WTC11 (cell line): ENCODE results near the gene AMER2.

Experiments used
- CBFB ChIP-seq: sonication (generic); formaldehyde crosslinking; IDR thresholded peaks from 2 replicates; pipeline ENCODE4 v1.8.1; 2022; ENCODE audit warnings: mild to moderate bottlenecking, low read depth, missing genetic modification reagents
- CREM ChIP-seq: sonication (generic); formaldehyde crosslinking; IDR thresholded peaks from 2 replicates; pipeline ENCODE4 v1.8.1; 2022; ENCODE audit warnings: mild to moderate bottlenecking, missing genetic modification reagents, moderate library complexity
- SMAD4 ChIP-seq: sonication (generic); formaldehyde crosslinking; IDR thresholded peaks from 2 replicates; pipeline ENCODE4 v1.8.0; 2022; ENCODE audit warnings: mild to moderate bottlenecking, missing genetic modification reagents
- SP1 ChIP-seq: sonication (generic); formaldehyde crosslinking; conservative IDR thresholded peaks from 2 replicates; pipeline ENCODE4 v1.8.1; 2022; ENCODE audit warnings: missing genetic modification reagents
- ZNF263 ChIP-seq: sonication (generic); formaldehyde crosslinking; IDR thresholded peaks from 2 replicates; pipeline ENCODE4 v1.8.1; 2022; ENCODE audit warnings: low read depth, mild to moderate bottlenecking, moderate library complexity, missing genetic modification reagents
- TF ChIP-seq, protein P1 (sequence below): fragments of 200-600 bp; IDR thresholded peaks from 2 replicates; pipeline ENCODE4 v1.8.0; 2022; ENCODE audit warnings: antibody characterized with exemption
- TF ChIP-seq, protein P2 (sequence below): fragments of 250-450 bp; sonication (Bioruptor Pico); conservative IDR thresholded peaks from 2 replicates; pipeline ENCODE4 v1.9.0; 2021; ENCODE audit warnings: mild to moderate bottlenecking

DNA sequence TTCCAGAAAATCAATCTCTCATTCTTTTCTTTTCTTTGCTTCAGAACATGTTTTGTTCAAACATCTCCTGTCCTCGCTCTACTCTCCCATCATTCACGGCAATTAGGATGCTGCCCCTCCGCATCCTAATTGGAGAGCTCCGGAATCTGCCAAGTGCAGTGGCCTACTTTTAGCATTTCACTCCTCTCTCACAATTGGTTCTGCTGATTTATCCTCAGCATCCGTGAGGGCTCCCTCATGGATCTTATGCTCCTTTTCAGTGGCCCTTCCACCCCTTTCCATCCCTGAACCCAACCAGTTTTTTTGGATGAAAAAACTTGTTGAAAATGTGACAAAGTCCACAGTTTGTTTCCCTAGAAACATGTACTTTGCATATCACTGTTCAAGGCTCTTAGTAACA lies 22.4 kb downstream of the AMER2 start:
- TF ChIP-seq, protein P1, sequence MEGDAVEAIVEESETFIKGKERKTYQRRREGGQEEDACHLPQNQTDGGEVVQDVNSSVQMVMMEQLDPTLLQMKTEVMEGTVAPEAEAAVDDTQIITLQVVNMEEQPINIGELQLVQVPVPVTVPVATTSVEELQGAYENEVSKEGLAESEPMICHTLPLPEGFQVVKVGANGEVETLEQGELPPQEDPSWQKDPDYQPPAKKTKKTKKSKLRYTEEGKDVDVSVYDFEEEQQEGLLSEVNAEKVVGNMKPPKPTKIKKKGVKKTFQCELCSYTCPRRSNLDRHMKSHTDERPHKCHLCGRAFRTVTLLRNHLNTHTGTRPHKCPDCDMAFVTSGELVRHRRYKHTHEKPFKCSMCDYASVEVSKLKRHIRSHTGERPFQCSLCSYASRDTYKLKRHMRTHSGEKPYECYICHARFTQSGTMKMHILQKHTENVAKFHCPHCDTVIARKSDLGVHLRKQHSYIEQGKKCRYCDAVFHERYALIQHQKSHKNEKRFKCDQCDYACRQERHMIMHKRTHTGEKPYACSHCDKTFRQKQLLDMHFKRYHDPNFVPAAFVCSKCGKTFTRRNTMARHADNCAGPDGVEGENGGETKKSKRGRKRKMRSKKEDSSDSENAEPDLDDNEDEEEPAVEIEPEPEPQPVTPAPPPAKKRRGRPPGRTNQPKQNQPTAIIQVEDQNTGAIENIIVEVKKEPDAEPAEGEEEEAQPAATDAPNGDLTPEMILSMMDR: no peak
- TF ChIP-seq CBFB (CRISPR knock-in tag): no peak
- no peak for TF ChIP-seq SMAD4 (CRISPR knock-in tag)
- no peak for TF ChIP-seq ZNF263
- TF ChIP-seq SP1 (CRISPR knock-in tag): no peak
- TF ChIP-seq, protein P2, sequence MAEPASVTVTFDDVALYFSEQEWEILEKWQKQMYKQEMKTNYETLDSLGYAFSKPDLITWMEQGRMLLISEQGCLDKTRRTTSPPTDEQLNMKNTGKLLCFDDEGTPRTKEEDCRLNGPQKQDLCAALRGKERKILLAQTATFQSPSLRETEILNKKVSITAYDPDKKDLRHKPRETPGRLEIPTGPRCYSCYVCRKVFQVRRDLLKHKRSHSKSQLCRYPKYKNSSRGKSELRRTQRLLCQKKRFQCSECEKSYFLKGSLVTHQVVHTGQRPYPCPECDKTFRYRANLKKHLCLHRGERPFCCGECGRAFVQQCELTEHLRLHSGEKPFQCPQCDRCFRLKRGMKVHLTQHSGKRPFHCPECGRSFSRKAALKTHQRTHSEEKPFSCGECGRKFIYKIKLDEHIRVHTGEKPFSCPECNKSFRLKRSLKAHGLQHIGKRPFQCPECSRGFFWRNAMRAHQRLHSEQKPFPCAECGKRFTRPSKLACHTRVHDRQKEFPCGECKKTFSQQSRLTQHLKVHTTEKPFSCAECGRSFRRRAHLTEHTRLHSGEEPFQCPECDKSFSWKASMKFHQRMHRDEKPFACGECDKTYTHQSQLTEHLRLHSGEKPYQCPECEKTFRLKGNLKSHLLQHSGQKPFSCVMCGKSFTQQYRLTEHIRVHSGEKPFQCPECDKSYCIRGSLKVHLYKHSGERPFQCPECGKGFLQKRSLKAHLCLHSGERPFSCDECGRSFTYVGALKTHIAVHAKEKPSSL (CRISPR knock-in tag): no peak
- no peak for TF ChIP-seq CREM (CRISPR knock-in tag)
